Panc1 (cell line): ENCODE data around the gene ABHD4. TPM values are rescaled to one million over a fixed set of nuclear protein-coding genes. Genes with fewer than 3 reads are reported as not detected.

Experiments used
- ATAC-seq: fragments of 200-7000 bp; cut with Tn5 transposase; 2 replicates; pipeline ENCODE4 v1.9.1; 2020; ENCODE audit warnings: mild to moderate bottlenecking, moderate library complexity
- BruUV-seq: library from RNA; stranded (reverse); fragments of 400-500 nt; replicated peaks from 2 replicates; lab custom pipeline; 2021; lab: Mats Ljungman, UMichigan
- CTCF ChIA-PET: fragments of 300-600 bp; sonication (Branson Sonifier 250); formaldehyde crosslinking; loops from one replicate; lab custom pipeline; 2022; ENCODE audit warnings: antibody characterized with exemption; lab: Charles Lee
- POLR2A ChIA-PET: fragments of 300-600 bp; sonication (Branson Sonifier 250); formaldehyde crosslinking; loops from one replicate; lab custom pipeline; 2022; ENCODE audit warnings: antibody characterized with exemption; lab: Charles Lee
- DNase-seq: peaks from one replicate; pipeline ENCODE4 v3.0.0-alpha.2; 2010; ENCODE audit warnings: low read depth, low spot score
- H3K27ac ChIP-seq: 2 replicates; pipeline ENCODE4 v1.5.1; 2011; ENCODE audit warnings: mild to moderate bottlenecking, low read length, inconsistent platforms
- H3K27me3 ChIP-seq: fragments of 200-500 bp; sonication (Bioruptor generic); 2 replicates; pipeline ENCODE4 v1.6.0; 2014; ENCODE audit warnings: low read length, inconsistent platforms; ENCODE audit not compliant: control insufficient read depth, insufficient read depth
- H3K36me3 ChIP-seq: fragments of 200-500 bp; sonication (Bioruptor generic); 2 replicates; pipeline ENCODE4 v1.5.1; 2014; ENCODE audit warnings: inconsistent platforms, mild to moderate bottlenecking, low read length, moderate library complexity; ENCODE audit not compliant: control insufficient read depth, insufficient read depth
- H3K4me1 ChIP-seq: 2 replicates; pipeline ENCODE4 v1.5.1; 2011; ENCODE audit warnings: inconsistent platforms, mild to moderate bottlenecking, low read length, moderate library complexity; ENCODE audit not compliant: control insufficient read depth, insufficient read depth
- H3K4me3 ChIP-seq, 2 experiments: 2 replicates each; pipeline ENCODE4 v1.5.1; 2011 to 2012; ENCODE audit warnings: low read depth in 2 of 2, low read length in 2 of 2, mild to moderate bottlenecking in 2 of 2, inconsistent platforms in 1 of 2, moderate library complexity in 1 of 2
- H3K9me3 ChIP-seq: fragments of 200-500 bp; sonication (Bioruptor generic); 2 replicates; pipeline ENCODE4 v1.5.1; 2014; ENCODE audit warnings: low read depth, mild to moderate bottlenecking, inconsistent platforms, low read length, moderate library complexity; ENCODE audit not compliant: control insufficient read depth, insufficient read depth
- POLR2AphosphoS5 ChIP-seq: IDR thresholded peaks from 2 replicates; pipeline ENCODE4 v1.6.1; 2012; ENCODE audit warnings: mild to moderate bottlenecking, low read depth, low read length, moderate library complexity
- REST ChIP-seq, 2 experiments: IDR thresholded peaks; 2 replicates each; pipeline ENCODE4 v1.6.1; 2011 to 2012; ENCODE audit warnings: low read depth in 2 of 2, control low read depth in 1 of 2, low read length in 1 of 2, mild to moderate bottlenecking in 1 of 2, moderate library complexity in 1 of 2; ENCODE audit not compliant: insufficient read depth in 1 of 2
- SIN3A ChIP-seq: IDR thresholded peaks from 2 replicates; pipeline ENCODE4 v1.6.1; 2012; ENCODE audit warnings: low read depth, mild to moderate bottlenecking, low read length, moderate library complexity, borderline replicate concordance; ENCODE audit not compliant: insufficient read depth
- TCF7L2 ChIP-seq: IDR thresholded peaks from 2 replicates; pipeline ENCODE4 v1.6.1; 2011; ENCODE audit warnings: mild to moderate bottlenecking, low read depth, low read length, inconsistent platforms
- in situ Hi-C: cut with HindIII; loops from 2 replicates; pipeline ENCODE4 v1.10.0; 2016; ENCODE audit warnings: low sequenced_read_pairs, low pct_unique_long_range_greater_than_20kb
- intact Hi-C: fragments of 100-400 bp; cut with micrococcal nuclease; formaldehyde crosslinking; loops from one replicate; pipeline ENCODE4 v1.10.0; 2022; ENCODE audit not compliant: unreplicated experiment
- total RNA-seq: library from RNA; stranded (reverse); gene quantifications from one replicate; pipeline ENCODE4 v1.2.1, GENCODE V29; 2021; ENCODE audit not compliant: unreplicated experiment
- TF ChIP-seq, protein P1 (sequence below): fragments of 450-650 bp; IDR thresholded peaks from 2 replicates; pipeline ENCODE4 v1.5.1; 2017; ENCODE audit warnings: mild to moderate bottlenecking

Gene ABHD4
- total RNA-seq, 1 experiment from 2014 or later: 5.1 TPM

DNA sequence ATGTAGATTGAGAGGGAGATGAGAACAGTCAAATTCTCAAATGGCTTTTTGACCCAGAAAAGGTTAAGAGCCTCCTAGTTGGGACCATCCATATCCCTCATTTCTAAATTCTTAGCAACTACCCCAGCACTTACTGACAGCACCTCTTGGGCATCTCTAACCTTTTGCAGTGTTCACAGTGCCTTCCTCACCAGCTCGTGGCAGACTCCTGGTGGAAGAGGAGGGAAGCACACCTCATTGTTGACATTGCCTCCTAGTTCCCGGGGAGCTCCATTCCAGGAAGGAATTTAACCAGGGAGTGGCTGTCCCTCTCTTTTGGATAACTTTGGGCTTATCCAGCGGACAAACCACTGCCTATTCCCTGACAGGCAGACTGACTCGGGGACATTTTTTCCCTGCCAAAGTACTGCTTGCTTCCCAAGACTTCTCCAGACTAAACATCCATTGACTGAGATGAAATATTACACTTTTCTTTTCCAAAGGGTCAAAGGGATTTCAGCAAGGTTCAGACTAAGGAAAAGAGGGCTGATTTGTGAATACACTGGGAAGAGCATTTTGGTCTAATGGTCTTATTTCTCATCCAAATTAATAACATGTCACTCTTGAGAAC, 55.0 kb downstream of the ABHD4 start:
- TF ChIP-seq, protein P1, sequence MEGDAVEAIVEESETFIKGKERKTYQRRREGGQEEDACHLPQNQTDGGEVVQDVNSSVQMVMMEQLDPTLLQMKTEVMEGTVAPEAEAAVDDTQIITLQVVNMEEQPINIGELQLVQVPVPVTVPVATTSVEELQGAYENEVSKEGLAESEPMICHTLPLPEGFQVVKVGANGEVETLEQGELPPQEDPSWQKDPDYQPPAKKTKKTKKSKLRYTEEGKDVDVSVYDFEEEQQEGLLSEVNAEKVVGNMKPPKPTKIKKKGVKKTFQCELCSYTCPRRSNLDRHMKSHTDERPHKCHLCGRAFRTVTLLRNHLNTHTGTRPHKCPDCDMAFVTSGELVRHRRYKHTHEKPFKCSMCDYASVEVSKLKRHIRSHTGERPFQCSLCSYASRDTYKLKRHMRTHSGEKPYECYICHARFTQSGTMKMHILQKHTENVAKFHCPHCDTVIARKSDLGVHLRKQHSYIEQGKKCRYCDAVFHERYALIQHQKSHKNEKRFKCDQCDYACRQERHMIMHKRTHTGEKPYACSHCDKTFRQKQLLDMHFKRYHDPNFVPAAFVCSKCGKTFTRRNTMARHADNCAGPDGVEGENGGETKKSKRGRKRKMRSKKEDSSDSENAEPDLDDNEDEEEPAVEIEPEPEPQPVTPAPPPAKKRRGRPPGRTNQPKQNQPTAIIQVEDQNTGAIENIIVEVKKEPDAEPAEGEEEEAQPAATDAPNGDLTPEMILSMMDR: peak; percentile 81
- no peak for TF ChIP-seq POLR2AphosphoS5
- Histone ChIP-seq H3K27ac (no peak overlapping the region), H3K27me3 (no peaks in the 10 kb centered on the region), H3K4me3 (no peak overlapping the region), H3K4me1 (no peaks in the 10 kb centered on the region), H3K9me3 (no peaks in the 10 kb centered on the region), H3K36me3 (no peaks in the 10 kb centered on the region)
- ChIA-PET CTCF (interaction anchor here (0.5 to 1.5 kb wide), 8 partner anchors 55 to 219 kb away, joined by 3 to 8 read pairs (median 5); partner anchors contain the start of gene ABHD4), POLR2A (interaction anchor here (0.5 kb wide), 1 partner anchor 31 kb away, joined by 6 read pairs; no protein-coding TSS in a partner anchor)
- intact Hi-C loops (loop anchor here (2.0 to 10.0 kb wide), 3 partner anchors 82 to 202 kb away; no protein-coding TSS in a partner anchor), in situ Hi-C loops (no loop called here)
- ATAC-seq: peak; percentile 93
- DNase-seq: no peak
- BruUV-seq: no TSS peak

GRCh38 chr14:22656226-22656625, 58.1 kb downstream of the ABHD4 start:
- ChIA-PET CTCF (no interaction called here), POLR2A (interaction anchor here (0.6 to 0.7 kb wide), 2 partner anchors 66 to 483 kb away, joined by 3 read pairs; no protein-coding TSS in a partner anchor)
- TF ChIP-seq SIN3A (no peak), TCF7L2 (no peak), POLR2AphosphoS5 (no peak), REST (IDR thresholded peaks at IDR 0.05; ENCODE audit: insufficient read depth in 1 of 2, low read depth in 2 of 2, low read length in 1 of 2) (no peak)
- TF ChIP-seq, protein P1: no peak
- ATAC-seq: no peak
- no peaks in the 10 kb centered on the region for H3K9me3 ChIP-seq
- H3K36me3 ChIP-seq: no peaks in the 10 kb centered on the region
- in situ Hi-C loops (no loop called here), intact Hi-C loops (loop anchor here (10.0 kb wide), 1 partner anchor 199 kb away; no protein-coding TSS in a partner anchor)
- no peaks in the 10 kb centered on the region for H3K27me3 ChIP-seq
- H3K4me1 ChIP-seq: no peaks in the 10 kb centered on the region
- H3K27ac ChIP-seq: no peak overlapping the region
- H3K4me3 ChIP-seq: no peak overlapping the region
- BruUV-seq: no TSS peak
- DNase-seq: no peak
